Measurements from ENCODE around the gene RFX2. TPM values are rescaled to one million over a fixed set of nuclear protein-coding genes. Genes with fewer than 3 reads are reported as not detected.

The RFX2 gene
- total and polyA plus RNA-seq, 7 donors: 1.2 to 21.2 (median 14.3) TPM

DNA sequence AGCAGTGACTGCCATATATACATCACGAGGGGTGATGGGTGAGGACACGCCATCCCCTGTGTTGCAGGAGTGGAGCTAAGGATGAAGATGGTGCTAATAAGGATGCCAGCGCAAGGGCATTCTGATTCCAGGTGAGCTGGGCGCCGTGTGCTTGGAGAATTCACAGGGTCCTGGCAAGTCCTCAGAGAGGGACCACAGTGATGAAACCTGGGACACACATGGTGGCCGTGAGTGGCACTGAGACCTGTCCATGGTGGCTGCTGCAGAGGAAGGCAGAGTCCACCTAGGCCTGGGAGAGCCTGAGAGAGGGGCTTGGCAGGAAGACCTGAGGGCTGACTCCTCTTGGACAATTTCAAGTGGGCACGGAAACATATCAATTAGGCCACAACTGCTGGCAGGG, 65.2 kb downstream of the RFX2 start:
- Histone ChIP-seq H3K27ac (no peak overlapping the region), H3K36me3 (peaks cover 0 to 52% (median 21%) of the 10 kb centered on the region in 4 donors), H3K4me1 (peaks cover 0 to 26% (median 21%) of the 10 kb centered on the region in 4 donors), H3K9me3 (no peaks in the 10 kb centered on the region), H3K4me3 (no peak overlapping the region), H3K27me3 (no peaks in the 10 kb centered on the region)
- TF ChIP-seq, protein P1, sequence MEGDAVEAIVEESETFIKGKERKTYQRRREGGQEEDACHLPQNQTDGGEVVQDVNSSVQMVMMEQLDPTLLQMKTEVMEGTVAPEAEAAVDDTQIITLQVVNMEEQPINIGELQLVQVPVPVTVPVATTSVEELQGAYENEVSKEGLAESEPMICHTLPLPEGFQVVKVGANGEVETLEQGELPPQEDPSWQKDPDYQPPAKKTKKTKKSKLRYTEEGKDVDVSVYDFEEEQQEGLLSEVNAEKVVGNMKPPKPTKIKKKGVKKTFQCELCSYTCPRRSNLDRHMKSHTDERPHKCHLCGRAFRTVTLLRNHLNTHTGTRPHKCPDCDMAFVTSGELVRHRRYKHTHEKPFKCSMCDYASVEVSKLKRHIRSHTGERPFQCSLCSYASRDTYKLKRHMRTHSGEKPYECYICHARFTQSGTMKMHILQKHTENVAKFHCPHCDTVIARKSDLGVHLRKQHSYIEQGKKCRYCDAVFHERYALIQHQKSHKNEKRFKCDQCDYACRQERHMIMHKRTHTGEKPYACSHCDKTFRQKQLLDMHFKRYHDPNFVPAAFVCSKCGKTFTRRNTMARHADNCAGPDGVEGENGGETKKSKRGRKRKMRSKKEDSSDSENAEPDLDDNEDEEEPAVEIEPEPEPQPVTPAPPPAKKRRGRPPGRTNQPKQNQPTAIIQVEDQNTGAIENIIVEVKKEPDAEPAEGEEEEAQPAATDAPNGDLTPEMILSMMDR (IDR thresholded peaks at IDR 0.05): no peak
- TF ChIP-seq POLR2A (IDR thresholded peaks at IDR 0.05): no peak
- TF ChIP-seq EP300 (IDR thresholded peaks at IDR 0.05): no peak
- no peak for TF ChIP-seq POLR2AphosphoS5 (IDR thresholded peaks at IDR 0.05)
- intact Hi-C loops (cut with DNase I): loop anchor here (10.0 kb wide), 1 partner anchor 150 kb away; no protein-coding TSS in a partner anchor
- no peak for DNase-seq
- 95% methylated on average over 7 of the region's 7 CpGs for WGBS, 2 donors

DNA sequence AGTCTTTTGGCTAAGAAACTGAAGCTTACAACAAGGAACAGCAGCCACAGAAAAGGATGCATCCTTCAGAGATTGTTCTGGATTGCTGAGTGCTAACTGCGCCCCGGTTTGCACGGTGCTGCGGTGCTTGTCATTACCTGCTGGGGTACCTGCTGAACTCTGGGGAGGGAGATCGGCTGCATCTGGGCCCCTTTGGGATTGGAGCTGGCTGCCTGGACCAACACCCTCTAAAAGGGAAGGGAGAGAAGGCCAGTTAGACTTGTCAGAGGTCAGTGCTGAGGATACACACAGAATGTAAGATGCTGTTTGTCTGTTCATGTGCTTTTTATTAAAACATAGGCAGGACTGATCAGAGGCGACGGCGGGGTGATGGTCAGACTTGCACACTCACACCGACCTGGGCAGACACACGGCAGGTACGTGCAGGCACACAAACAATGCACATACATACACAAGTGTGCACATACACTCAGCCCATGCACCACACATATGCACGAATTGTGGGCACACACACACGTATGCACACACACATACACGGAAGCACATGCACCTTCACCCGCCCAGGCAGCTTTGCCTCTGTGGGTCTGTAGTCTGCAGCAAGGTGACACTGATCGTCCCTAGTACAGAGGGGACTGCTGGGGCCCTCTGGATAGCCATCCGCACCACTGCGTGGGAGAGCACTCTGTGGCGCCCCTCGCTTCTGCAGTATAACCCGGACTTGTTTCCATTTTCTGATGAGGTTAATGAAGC, 66.1 kb downstream of the RFX2 start:
- 94 to 96% methylated on average over 21 of the region's 21 CpGs for WGBS, 2 donors
- Histone ChIP-seq H3K27ac (no peak overlapping the region), H3K4me1 (peaks cover 0 to 18% (median 16%) of the 10 kb centered on the region in 4 donors), H3K9me3 (no peaks in the 10 kb centered on the region), H3K36me3 (peaks cover 0 to 60% (median 26%) of the 10 kb centered on the region in 4 donors), H3K4me3 (no peak overlapping the region), H3K27me3 (no peaks in the 10 kb centered on the region)
- intact Hi-C loops (cut with DNase I): loop anchor here (10.0 kb wide), 1 partner anchor 151 kb away; no protein-coding TSS in a partner anchor
- DNase-seq: no peak
- TF ChIP-seq, protein P1 (IDR thresholded peaks at IDR 0.05): no peak
- TF ChIP-seq EP300 (IDR thresholded peaks at IDR 0.05) (no peak), POLR2AphosphoS5 (IDR thresholded peaks at IDR 0.05) (no peak), POLR2A (IDR thresholded peaks at IDR 0.05) (no peak)

DNA sequence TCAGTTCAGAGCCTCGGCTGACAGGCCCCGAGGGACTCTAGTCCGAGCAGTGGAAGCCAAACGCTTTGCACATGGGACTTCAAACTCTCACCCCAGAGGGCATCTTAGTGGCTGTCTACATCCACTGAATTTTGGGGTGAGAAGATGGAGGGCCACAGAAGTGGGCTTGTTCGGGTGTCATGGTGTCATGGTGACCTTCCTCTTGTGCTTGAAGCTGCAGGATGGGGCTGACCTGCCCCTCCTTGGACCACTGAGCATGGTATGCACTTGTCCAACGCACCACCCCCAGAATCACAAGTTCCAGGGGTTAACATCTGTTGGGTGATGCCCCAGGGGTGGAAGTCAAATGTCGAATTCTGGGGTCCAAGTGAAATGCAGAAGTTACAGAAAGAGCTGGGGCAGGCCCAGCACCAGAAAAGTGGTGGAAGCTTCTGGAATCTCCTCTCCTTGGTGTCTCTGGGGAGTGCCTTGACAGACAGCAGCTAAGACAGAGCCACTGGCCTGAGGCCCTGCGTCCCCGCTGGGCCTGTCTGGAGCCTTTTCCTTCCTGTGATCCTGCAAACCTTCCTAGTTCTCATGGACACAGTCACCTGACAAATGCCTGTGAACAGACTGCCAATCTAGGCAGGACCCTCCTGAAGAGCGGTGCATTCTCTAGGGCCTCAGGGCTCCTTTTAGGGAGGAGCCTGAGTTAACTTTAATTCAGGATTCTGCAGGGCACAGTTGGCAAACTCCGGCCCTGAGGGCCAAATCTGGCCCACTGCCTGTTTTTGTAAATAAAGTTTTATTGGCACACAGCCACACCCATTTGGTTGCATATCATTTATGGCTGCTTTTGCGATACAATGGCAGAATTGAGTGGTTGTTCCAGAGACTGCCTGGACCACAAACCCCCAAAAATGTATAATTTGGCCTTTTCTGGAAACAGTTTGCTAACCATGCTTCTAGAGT, 67.2 kb downstream of the RFX2 start:
- Histone ChIP-seq H3K27ac (no peak overlapping the region), H3K4me3 (no peak overlapping the region), H3K4me1 (peaks cover 0 to 7% (median 6%) of the 10 kb centered on the region in 4 donors), H3K27me3 (no peaks in the 10 kb centered on the region), H3K9me3 (no peaks in the 10 kb centered on the region), H3K36me3 (peaks cover 0 to 63% (median 26%) of the 10 kb centered on the region in 4 donors)
- TF ChIP-seq EP300 (IDR thresholded peaks at IDR 0.05) (no peak), POLR2A (IDR thresholded peaks at IDR 0.05) (no peak), POLR2AphosphoS5 (IDR thresholded peaks at IDR 0.05) (no peak)
- TF ChIP-seq, protein P1 (IDR thresholded peaks at IDR 0.05): no peak
- 84 to 85% methylated on average over 12 of the region's 12 CpGs for WGBS, 2 donors
- no peak for DNase-seq
- intact Hi-C loops (cut with DNase I): loop anchor here (10.0 kb wide), 1 partner anchor 152 kb away; no protein-coding TSS in a partner anchor

DNA sequence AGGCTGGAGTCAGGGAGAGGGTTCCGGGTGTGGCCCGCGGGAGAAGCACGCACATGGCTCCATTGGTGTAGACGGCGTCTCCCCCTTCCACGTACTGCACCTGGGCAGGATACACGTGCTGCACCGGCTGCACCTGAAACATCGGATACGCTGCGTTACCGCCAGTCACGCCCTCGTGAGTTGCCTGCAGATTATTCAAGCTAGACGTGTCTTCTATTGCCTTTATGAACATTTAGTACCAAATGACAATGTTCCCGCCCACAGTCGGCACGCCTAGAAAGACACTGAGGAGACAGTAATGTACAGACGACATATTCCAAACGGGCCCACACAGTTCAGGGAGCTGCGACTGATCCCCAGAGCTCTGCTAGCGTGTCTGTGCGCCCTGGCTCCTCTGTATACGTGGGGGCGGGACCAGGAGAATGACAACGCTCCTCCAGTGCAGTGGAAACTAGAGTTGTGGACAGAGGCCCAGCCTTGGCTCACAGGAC, 68.3 kb downstream of the RFX2 start:
- no peak for DNase-seq
- WGBS, 2 donors: 92 to 93% methylated on average over 27 of the region's 27 CpGs
- peaks cover 0 to 73% (median 26%) of the 10 kb centered on the region in 4 donors for H3K36me3 ChIP-seq
- H3K4me3 ChIP-seq: no peak overlapping the region
- H3K27me3 ChIP-seq: no peaks in the 10 kb centered on the region
- intact Hi-C loops (cut with DNase I): loop anchor here (10.0 kb wide), 1 partner anchor 153 kb away; no protein-coding TSS in a partner anchor
- no peaks in the 10 kb centered on the region for H3K4me1 ChIP-seq
- TF ChIP-seq POLR2A (IDR thresholded peaks at IDR 0.05) (no peak), POLR2AphosphoS5 (IDR thresholded peaks at IDR 0.05) (no peak), EP300 (IDR thresholded peaks at IDR 0.05) (no peak)
- TF ChIP-seq, protein P1 (IDR thresholded peaks at IDR 0.05): no peak
- H3K27ac ChIP-seq: no peak overlapping the region
- no peaks in the 10 kb centered on the region for H3K9me3 ChIP-seq
